ENCODE data around the gene SYNPO2.
A peak's percentile ranks its signal among the peaks of the same experiment; 100 is the strongest.
"Not testable (repeated sequence)": the region's sequence is repeated elsewhere in the genome, so short reads cannot be mapped to it uniquely, and the experiment has no call there.

Gene SYNPO2

GRCh38 chr4:119030536-119030890, 141.9 kb downstream of the SYNPO2 start:
- no peak for DNase-seq (ENCODE audit: low read depth in 2 of 2)

- DNase-seq (ENCODE audit: low read depth in 2 of 2) = no peak
These were observed 142.6 kb downstream of the SYNPO2 start for GRCh38 chr4:119031218-119031617.

GRCh38 chr4:119032921-119033685, 144.4 kb downstream of the SYNPO2 start:
- DNase-seq (ENCODE audit: low read depth in 2 of 2) = no peak

- no peak for DNase-seq (ENCODE audit: low read depth in 2 of 2)
These were observed 145.8 kb downstream of the SYNPO2 start for GRCh38 chr4:119034276-119035008.

- no peak for DNase-seq (ENCODE audit: low read depth in 2 of 2)
These were observed 147.5 kb downstream of the SYNPO2 start for GRCh38 chr4:119035951-119036737.

- no peak for DNase-seq (ENCODE audit: low read depth in 2 of 2)
These were observed 149.1 kb downstream of the SYNPO2 start for GRCh38 chr4:119037709-119038108.

GRCh38 chr4:119038116-119038841, 149.6 kb downstream of the SYNPO2 start:
- no peak for DNase-seq (ENCODE audit: low read depth in 2 of 2)

GRCh38 chr4:119039160-119039559, 150.5 kb downstream of the SYNPO2 start:
- DNase-seq (ENCODE audit: low read depth in 2 of 2) = no peak

GRCh38 chr4:119039779-119040178, 151.1 kb downstream of the SYNPO2 start:
- no peak for DNase-seq (ENCODE audit: low read depth in 2 of 2)

GRCh38 chr4:119040261-119040660, 151.6 kb downstream of the SYNPO2 start:
- DNase-seq (ENCODE audit: low read depth in 2 of 2) = no peak

- DNase-seq (ENCODE audit: low read depth in 2 of 2) = peak; percentile 82 to 84
These were observed 152.1 kb downstream of the SYNPO2 start for GRCh38 chr4:119040694-119041185.

GRCh38 chr4:119041396-119041795, 152.7 kb downstream of the SYNPO2 start:
- no peak for DNase-seq (ENCODE audit: low read depth in 2 of 2)

GRCh38 chr4:119041951-119042560, 153.4 kb downstream of the SYNPO2 start:
- DNase-seq (ENCODE audit: low read depth in 2 of 2) = peak in 1 of 2 experiments; percentile 47

GRCh38 chr4:119046263-119046662, 157.6 kb downstream of the SYNPO2 start:
- DNase-seq (ENCODE audit: low read depth in 2 of 2) = no peak

- DNase-seq (ENCODE audit: low read depth in 2 of 2) = not testable (repeated sequence)
These were observed 158.4 kb downstream of the SYNPO2 start for GRCh38 chr4:119047059-119047458.

- DNase-seq (ENCODE audit: low read depth in 2 of 2) = no peak
These were observed 159.8 kb downstream of the SYNPO2 start for GRCh38 chr4:119048446-119048845.

- DNase-seq (ENCODE audit: low read depth in 2 of 2) = no peak
These were observed 160.7 kb downstream of the SYNPO2 start for GRCh38 chr4:119049342-119049741.

- no peak for DNase-seq (ENCODE audit: low read depth in 2 of 2)
These were observed 162.0 kb downstream of the SYNPO2 start for GRCh38 chr4:119050527-119051090.

GRCh38 chr4:119053245-119053644, 164.6 kb downstream of the SYNPO2 start:
- DNase-seq (ENCODE audit: low read depth in 2 of 2) = no peak

GRCh38 chr4:119053997-119054396, 165.3 kb downstream of the SYNPO2 start:
- no peak for DNase-seq (ENCODE audit: low read depth in 2 of 2)

GRCh38 chr4:119057417-119057816, 168.8 kb downstream of the SYNPO2 start:
- no peak for DNase-seq (ENCODE audit: low read depth in 2 of 2)
